ENCODE results near the gene HIVEP3.

- TF ChIP-seq, protein P1, sequence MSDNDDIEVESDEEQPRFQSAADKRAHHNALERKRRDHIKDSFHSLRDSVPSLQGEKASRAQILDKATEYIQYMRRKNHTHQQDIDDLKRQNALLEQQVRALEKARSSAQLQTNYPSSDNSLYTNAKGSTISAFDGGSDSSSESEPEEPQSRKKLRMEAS (IDR thresholded peaks at IDR 0.05), result no peak
- TF ChIP-seq REST (IDR thresholded peaks at IDR 0.05; ENCODE audit: low read depth) (no peak), CREB1 (IDR thresholded peaks at IDR 0.05; ENCODE audit: low read depth) (no peak), TAF1 (IDR thresholded peaks at IDR 0.05; ENCODE audit: low read depth) (no peak), CEBPB (IDR thresholded peaks at IDR 0.05) (no peak), EP300 (IDR thresholded peaks at IDR 0.05; ENCODE audit: borderline replicate concordance) (no peak), RAD21 (IDR thresholded peaks at IDR 0.05; ENCODE audit: low read depth) (no peak)
Measured at GRCh38 chr1:41794031-41794430, 124.7 kb downstream of the HIVEP3 start.
